ENCODE data around the gene DPY19L2.
"Not testable (repeated sequence)": the region's sequence is repeated elsewhere in the genome, so short reads cannot be mapped to it uniquely, and the experiment has no call there.

DPY19L2 gene

GRCh38 chr12:63668028-63668799 lies at the start of gene DPY19L2:
Gene DPY19L2, minus strand, starts transcription at chr12:63668493. Its CDS starts 100 bp downstream, at chr12:63668393.
- no peak for FAIRE-seq

GRCh38 chr12:63716891-63717290 lies 48.6 kb upstream of the DPY19L2 start:
- FAIRE-seq: not testable (repeated sequence)

- not testable (repeated sequence) for FAIRE-seq
Measured at GRCh38 chr12:63715107-63715625, 46.9 kb upstream of the DPY19L2 start.

GRCh38 chr12:63714409-63714808 lies 46.1 kb upstream of the DPY19L2 start:
- not testable (repeated sequence) for FAIRE-seq

- not testable (repeated sequence) for FAIRE-seq
Measured at GRCh38 chr12:63713681-63714075, 45.4 kb upstream of the DPY19L2 start.

GRCh38 chr12:63712979-63713680 lies 44.8 kb upstream of the DPY19L2 start:
- FAIRE-seq: not testable (repeated sequence)

GRCh38 chr12:63712376-63712974 lies 44.2 kb upstream of the DPY19L2 start:
- FAIRE-seq: not testable (repeated sequence)

GRCh38 chr12:63711339-63711738 lies 43.0 kb upstream of the DPY19L2 start:
- FAIRE-seq: not testable (repeated sequence)

- no peak for FAIRE-seq
Measured at GRCh38 chr12:63706336-63706735, 38.0 kb upstream of the DPY19L2 start.

GRCh38 chr12:63699678-63700382 lies 31.5 kb upstream of the DPY19L2 start:
- not testable (repeated sequence) for FAIRE-seq

- FAIRE-seq: not testable (repeated sequence)
Measured at GRCh38 chr12:63699011-63699410, 30.7 kb upstream of the DPY19L2 start.

GRCh38 chr12:63690837-63691236 lies 22.5 kb upstream of the DPY19L2 start:
- not testable (repeated sequence) for FAIRE-seq

GRCh38 chr12:63689141-63689540 lies 20.8 kb upstream of the DPY19L2 start:
- FAIRE-seq: not testable (repeated sequence)

- FAIRE-seq: not testable (repeated sequence)
Measured at GRCh38 chr12:63686623-63687022, 18.3 kb upstream of the DPY19L2 start.

GRCh38 chr12:63685789-63686188 lies 17.5 kb upstream of the DPY19L2 start:
- not testable (repeated sequence) for FAIRE-seq

- FAIRE-seq: not testable (repeated sequence)
Measured at GRCh38 chr12:63682617-63683016, 14.3 kb upstream of the DPY19L2 start.

- not testable (repeated sequence) for FAIRE-seq
Measured at GRCh38 chr12:63680758-63681157, 12.5 kb upstream of the DPY19L2 start.

- FAIRE-seq: not testable (repeated sequence)
Measured at GRCh38 chr12:63672550-63672949, 4.3 kb upstream of the DPY19L2 start.

- FAIRE-seq: not testable (repeated sequence)
Measured at GRCh38 chr12:63669936-63670335, 1.6 kb upstream of the DPY19L2 start.

GRCh38 chr12:63669427-63669826 lies 1.1 kb upstream of the DPY19L2 start:
- FAIRE-seq: not testable (repeated sequence)

- FAIRE-seq: not testable (repeated sequence)
Measured at GRCh38 chr12:63668800-63669365, 590 bp upstream of the DPY19L2 start.

- not testable (repeated sequence) for FAIRE-seq
Measured at GRCh38 chr12:63663005-63663404, 5.3 kb downstream of the DPY19L2 start.

All from A204.1 (cell line).